HG03571 (cell line): ENCODE measurements around the gene TFDP2.

Experiments
- ATAC-seq: cut with Tn5 transposase; IDR thresholded peaks from one replicate; pipeline ENCODE4 v1.9.1; 2021; ENCODE audit not compliant: unreplicated experiment

TFDP2 gene

DNA sequence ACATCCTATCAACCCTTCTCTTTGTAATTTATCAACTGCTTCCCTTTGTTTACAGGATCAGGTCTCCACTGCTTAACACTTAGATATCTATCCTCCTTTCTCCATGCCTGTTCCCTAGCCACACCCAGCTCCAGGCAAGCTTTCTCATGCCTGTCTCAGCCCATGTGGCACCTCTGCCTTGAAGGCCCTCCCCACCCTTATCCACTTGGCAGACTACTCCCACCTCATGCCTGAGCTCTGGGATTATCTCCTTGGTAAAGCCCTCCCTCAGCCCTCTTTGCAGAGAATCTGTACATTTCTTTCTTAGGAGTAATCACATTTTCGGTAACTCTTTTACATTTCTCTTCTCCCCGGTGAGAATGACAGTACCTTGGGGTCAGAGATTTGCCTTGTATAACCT is 176.9 kb downstream of the TFDP2 start:
- no peak for ATAC-seq

DNA sequence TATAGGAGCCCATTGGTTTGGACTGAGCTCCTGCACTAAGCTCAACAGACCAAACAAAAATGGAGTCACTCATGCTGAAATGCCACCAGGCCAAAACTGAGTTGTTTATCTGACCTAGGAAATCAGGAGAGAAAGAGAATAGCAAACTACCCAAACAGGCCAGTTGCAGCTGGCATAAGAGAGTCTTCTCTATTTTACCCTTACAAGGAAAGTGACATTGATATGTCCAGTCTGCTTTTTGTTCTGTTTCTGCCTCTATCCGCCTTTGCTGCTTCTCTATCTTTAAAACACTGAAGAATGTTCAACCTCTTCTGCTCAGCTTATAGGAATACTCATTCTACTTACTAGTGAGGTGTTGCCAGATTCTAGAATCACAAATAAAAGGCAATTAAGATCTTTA is 177.8 kb downstream of the TFDP2 start:
- no peak for ATAC-seq

DNA sequence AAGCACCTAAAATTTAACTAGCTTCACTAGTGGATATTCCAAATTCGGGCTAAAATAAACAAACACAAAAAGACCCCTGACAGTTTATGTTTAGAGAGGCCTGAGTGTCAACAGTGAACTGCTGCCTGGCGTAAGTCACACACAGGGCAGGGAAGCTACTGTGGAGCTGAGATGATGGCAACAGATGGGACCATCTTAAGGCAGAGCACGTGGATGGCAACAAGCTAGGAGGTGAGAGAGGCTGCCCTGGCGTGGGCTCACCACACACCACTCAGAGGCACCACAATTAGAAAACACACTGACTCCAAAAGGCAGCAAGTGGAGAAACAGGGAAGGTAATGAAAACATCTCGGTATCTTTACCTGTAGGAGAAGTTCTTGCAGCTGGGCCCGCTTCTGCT is 179.6 kb downstream of the TFDP2 start:
- no peak for ATAC-seq

DNA sequence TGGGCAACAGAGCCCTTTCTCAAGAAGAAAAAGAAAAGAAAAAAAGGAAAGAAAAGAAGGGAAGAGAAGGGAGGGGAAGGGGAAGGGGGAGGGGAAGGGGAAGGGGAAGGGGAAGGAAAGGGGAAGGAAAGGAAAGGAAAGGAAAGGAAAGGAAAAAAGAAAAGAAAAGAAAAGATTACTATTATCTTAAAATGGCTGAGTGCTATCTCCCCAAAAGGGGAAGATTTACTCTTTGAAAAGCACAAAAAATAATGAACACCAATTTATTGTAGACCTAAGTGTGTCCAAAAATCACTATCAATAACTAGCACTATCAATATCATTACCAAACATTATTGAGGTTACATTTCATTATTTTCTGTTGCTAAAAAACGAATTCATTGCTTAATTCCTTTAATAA is 183.9 kb downstream of the TFDP2 start:
- ATAC-seq, result no peak

DNA sequence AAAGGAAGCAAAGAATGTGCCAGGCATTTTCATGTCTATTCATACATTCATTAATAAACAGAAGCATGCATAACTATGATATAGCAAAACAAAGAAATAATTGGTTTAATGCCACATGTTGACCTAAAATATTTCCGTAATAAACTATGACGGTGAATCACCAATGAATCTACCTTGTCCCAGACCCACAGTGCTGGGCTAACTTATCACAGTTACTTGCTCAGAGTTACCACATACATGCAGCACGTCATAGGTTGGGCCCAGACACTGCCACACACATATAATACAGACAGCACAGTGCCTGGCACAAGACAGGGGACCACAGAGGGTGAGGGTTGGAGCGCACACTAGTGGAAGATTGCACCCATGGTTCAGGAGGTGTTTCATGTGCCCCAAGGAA is 186.0 kb downstream of the TFDP2 start:
- no peak for ATAC-seq

DNA sequence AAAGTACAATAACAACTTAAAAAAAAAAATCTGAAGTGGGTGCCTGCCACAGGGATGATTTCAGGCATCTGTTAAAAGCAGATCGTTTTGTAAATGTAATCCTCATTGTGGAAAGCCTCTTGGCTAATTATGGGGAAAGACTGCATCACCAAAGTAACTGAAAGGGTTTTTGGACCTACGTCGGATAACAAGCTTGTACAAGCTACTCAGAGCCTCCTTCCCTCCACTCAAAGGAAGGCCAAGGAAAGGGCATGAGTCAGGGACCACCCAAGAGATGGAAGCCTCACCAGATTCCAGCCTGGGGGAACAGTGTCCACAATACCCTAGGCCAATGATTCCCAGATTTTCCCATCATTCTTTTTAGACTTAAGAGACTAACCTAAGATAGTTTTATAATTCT is 188.6 kb downstream of the TFDP2 start:
- ATAC-seq, result no peak

DNA sequence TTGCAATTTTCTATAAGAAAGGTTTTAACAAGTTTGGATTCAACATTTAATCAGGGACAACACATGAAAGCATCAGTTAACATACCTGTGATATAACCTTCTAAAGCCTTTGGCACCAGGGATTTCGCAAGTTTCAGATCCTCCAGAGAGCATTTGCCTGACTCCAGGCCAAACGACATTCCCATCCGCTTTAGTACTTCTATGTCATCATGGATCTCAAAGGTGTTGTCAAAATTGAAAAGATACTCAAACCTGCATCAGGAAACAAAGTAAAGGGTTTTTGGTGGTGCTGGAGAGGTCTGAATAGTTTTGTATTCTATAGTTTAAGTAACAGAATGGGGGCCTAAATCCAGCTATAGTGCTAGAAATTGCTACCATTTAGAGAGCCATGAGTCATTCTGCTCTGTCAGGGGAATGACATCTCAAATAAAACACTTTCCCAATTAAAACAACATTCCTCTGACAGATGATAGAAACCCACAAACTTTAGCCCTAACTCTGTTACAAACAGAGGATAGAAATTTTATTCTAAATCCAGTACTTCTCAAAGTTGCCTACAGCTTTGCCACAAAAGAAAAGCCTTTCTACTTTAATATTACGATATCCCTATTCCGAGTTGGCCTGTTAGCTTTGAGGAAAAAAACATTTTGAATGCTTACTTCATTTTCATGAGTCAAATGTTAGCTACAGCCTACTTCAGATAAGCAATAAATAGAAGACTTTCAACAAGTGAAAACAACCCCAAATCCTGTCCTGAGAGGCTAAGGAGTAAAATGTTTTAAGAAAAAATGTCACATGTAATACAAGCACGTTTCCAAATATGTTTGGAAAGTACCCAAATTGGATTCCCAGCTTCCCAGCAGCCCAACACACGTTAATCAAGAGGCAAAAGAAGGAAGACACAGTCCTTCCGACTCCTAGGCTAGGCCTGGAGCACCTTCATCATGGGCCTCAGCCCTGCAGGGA is 189.5 kb downstream of the TFDP2 start:
- ATAC-seq, result no peak

DNA sequence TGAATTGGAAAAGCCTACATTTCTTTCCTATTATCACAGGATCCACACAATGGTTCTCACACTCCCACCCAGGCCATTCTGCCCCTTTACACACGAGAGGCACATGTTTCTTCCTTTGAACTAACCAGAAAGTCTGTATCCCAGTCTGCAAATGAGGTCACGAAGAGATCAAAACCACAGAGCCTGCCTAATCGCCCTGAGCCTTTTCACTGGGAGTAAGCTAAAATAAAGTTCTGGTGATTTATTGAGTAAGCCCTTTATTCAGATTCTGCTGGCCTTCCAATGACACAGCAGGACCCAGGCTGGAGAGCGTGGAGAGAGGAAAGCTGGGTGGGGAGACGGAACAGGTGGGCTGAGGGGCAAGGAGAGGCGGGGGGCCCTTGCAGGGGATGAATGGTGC is 194.2 kb downstream of the TFDP2 start:
- ATAC-seq, result no peak

DNA sequence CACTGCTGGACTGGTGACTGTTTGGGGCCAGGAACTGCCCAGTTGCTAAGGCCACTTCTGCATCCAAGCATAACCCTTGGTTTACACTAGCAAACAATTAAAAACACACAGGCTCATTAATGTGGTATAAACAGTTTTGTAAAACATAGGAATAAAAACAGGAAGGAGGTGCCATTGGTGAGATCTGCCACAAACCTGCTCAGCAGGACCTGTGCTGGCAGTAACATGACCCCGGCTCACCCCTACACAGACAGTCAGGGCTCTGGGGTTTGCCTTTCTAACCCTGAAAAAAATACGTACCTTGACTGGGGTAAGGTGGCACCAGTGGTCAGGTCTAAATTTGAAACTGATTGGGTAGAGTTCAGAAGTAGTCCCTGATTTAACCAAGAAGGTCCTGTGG is 196.7 kb downstream of the TFDP2 start:
- no peak for ATAC-seq

DNA sequence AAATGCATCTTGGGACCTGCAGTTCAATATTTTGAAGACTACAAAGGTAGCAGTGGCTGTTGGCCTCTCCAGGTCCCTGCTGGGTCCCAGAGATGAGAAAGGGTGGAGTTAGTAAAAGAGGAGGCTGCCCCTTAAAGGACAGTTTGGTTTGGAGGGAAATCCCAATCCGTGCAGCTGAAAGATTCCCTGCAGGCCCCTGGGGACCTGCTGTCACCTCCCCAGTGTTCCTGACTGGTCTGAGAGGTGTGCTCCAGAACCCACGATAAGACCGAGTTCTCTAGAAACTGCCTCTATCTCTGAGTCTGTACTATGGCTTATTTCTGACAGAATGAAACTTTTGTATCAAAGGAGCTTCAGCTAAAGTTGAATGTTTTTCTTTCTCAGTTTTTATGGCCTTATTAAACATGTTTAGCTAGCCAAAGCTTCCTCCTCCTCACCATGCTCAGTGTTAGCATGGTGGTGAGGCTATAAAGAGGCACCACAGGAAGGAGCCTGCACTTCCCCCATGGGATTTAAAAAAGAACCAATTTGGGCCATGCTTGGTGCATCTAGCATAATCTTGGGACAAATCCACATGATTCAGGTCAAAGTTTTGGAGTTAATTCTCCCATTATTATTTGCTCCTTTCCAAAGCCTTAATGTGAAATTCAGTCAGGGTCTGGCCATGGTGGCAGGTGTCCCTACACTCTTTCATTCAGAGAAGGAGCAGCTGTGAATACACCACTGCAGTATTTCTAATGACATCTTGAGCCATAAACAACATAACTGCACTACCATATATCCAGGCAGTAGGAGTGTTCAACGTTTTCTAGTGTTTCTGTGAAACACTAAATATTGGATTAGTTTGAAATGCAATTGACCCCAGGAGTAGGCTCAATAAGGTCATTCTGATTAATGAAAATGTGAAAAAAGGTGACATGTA is 198.5 kb downstream of the TFDP2 start:
- no peak for ATAC-seq

DNA sequence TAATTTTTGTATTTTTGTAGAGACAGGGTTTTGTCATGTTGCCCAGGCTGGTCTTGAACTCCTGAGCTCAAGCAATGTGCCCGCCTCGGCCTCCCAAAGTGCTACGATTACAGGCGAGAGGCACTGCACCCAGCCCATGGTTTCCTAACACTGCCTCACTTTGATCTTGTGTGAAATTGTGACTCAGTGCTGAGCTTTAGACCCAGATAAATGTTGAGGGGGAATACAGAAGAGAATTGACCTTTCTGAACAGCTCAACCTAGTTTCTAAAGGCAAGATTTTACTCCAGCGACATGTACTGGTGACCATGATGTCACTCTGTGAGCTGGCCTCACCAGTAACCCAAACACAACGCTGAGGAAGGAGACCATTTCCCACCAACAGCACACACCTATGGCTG is 199.4 kb downstream of the TFDP2 start:
- no peak for ATAC-seq

DNA sequence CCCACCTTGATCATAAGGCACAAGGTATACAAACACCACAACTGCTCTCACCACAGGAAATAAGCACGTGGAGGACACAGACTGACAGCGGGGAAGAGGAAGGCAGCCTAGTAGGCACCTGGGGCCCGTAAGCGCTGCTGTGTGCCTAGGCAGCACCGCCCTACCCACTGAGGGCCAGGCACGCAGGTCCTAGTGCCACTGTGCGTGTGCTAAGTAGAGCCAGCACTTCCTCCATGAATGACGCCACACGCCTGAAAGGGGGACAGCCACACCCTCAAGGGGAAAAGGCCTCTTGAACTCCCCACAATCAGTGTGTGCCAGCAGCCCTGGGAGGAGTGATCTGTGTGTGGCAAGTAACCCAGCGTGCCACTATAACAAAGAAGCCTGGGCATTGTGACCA is 199.9 kb downstream of the TFDP2 start:
- ATAC-seq, result no peak

DNA sequence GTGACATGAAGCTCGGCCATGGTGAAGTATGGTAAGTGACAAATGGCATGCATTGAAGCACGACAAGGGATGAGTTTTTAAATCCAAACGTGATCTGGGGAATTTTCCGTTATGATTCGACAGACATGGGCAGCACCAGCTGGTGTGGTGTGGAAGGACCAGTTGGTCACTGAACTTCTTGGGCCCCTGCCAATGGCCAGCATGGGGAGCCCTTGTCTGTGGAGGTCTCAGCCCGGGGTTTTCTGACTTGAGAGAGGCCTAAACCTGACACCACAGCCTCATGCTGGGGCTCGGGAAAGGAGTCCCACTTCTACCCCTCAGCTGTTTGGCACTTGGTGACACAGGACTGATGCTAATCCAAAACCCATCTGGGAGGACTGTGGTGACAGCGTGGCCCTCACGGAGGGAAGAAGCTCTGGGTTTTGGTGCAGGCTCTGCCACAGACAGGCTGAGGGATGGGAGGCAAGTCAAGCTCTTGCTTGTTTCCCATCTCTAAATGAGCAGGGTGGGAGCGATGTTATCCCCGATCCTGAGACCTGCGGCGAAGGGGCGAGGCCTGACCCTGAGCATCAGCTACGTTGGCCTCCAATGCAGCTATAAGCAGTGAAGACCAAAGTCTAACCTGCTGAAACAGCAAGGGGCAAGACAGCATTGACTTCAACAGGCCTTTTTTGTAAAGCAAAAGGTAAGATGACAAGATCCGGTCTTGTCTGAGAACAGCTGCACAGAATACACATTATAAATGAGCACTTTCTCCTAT is 203.4 kb downstream of the TFDP2 start:
- no peak for ATAC-seq

DNA sequence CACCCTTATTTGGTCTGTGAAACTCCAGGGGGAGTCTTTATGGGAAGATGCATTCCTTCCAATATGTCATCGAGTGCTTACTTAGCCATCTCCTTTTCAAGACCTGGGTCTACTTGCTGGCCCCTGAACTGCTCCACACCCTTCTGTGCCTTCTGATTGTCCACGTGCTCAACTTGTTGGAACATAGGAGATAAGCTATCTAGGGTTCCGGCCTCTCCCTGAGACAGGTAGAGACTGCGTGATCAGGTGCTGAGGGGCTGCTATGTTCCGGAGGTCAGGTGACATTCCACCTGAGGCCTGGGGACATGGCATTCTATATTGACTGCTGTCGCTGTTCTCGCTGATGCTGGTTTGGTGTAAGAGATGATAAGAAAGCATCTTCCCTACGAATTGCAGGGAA is 207.3 kb downstream of the TFDP2 start:
- ATAC-seq, result no peak

DNA sequence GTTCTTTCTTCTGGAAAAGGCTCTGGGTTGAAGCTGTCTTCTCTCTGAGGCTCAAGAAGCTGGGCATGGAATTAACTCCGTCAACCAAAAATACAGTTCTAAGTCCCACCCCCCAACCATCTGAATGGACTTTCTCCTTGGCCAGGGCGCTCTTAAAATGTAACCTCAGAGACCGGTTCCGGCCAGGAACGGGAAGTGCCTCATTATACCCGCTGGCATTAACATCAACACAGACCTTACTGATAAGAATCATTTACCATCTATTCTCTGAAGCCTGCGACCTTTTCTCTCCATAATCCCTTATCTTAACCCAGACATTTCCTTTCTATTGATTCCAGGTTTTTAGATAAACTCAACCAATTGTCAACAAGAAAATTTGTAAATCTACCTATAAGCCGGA is 208.3 kb downstream of the TFDP2 start:
- no peak for ATAC-seq

DNA sequence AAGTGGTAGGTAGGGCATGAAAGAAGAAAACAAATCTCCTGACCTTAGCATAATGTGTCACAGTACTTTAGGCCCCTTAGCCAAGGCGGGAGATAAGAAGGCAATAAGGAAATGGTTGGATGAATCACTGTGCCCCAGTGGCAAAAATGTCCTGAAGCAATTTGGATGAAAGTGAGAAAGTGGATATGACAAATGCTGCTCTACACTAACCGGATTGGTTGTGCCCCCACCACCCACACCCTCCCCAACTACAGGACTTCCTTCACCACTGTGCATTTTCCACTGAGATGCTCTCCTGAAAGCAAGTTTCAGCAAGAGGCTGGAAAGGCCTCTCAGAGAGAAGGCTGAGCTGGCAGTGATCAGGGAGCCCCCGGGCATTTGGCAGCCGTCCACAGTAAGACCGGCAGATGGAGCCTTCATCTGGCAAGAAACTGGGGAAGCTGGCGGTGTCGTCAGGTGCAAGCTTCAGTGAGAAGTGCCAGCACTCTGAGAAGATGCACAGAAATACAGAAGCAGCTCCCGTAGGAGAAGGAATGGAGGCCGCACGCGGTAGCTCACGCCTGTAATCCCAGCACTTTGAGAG is 209.1 kb downstream of the TFDP2 start:
- ATAC-seq, result no peak

DNA sequence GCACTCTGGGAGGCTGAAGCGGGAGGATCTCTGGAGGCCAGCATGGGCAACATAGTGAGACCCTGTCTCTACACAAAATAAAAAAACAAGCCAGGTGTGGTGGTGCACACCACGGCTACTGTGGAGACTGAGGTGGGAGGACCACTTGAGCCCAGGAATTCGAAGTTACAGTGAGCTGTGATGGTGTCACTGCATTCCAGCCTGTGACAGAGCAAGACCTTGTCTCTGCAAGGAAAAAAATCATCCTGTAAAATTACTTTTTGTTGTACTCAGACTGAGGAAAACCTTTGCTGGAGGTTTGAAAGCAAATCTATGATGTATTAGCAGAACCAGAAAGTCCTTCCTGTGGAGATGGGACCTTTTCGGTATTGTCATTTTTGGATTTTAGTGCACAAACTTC is 209.6 kb downstream of the TFDP2 start:
- ATAC-seq, result no peak

DNA sequence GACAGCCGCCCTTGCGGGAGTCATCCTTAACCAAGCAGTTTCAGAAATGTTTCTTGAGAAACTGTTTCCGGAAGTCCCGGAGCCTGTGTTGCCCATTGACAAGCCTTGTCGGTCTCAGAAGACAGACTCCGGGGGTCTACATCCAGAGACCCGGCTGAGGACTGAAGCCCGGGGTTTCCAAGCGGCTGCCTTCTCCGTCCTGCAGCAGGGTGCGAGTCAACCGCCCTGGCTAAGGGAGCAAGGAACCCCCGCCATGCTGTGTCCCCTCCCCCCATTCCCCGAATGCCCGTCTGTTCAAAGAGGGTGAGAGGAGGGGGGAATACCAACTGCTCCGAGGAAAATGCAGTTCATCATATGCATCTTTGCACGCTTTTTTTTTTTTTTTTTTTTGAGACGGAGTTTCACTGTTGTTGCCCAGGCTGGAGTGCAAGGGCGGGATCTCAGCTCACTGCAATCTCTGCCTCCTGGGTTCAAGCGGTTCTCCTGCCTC is 211.3 kb downstream of the TFDP2 start:
- ATAC-seq, result no peak

DNA sequence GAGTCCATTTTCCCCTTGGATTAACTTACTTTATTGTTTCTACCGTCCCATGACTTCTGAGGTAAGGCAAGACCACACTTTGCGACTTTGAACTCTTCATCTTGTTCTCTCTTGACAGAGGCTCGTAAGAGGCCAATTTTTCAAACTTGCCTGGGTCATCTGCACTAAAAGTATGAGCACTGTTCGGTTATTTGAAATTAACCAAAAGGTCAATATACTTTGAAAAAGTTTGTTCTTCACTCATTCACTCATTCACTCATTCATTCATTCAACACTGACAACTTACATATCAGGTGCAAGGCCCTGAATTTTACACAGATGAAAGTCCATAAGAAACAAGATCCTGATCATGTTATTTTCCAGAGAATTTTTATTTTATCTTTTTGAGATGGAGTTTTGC is 215.0 kb downstream of the TFDP2 start:
- ATAC-seq, result no peak

DNA sequence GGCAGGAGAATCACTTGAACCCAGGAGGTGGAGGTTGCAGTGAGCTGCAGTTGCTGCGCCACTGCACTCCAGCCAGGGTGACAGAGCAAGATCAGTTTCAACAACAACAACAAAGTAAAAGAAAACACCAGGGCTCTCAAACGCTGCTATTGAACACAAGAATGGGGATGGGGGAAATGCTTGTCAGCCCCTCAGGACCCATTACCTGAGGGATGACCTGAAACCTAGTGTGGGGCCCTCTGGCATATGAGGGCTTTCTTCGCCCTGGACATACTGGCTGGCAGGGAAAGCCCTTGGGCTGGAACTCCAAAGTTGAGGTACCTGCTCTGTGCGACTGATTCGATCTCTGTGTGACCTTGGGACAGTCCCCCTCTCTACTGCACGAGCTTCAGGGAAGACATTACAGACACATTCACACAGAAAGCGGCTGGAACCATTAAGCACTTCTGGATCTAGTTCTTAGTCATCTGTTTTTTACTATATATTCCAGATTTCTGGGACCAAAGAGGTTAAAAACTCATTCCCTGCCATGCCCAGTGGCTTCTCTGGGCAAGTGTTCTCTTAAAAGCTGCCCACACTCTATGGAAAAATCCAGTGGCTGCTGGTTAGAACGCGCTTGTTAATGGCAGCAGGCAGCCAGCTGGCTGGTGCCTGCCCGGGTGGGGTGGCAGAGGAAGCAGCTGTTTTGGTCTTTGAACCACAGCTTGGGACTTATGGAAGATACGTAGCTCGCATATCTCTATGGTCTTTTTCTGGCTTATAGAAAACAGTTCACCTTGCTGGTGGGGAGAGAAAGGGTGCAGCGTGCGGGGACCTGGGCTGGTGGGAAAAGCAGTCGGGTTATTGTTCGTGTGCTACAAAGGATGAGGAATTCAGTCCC is 215.7 kb downstream of the TFDP2 start:
- ATAC-seq, result no peak
